Measurements from ENCODE around the gene TMEM8B.

TMEM8B gene

GRCh38 chr9:35856206-35856605 lies 27.2 kb downstream of the TMEM8B start:
- Histone ChIP-seq H3K27me3 (ENCODE audit: insufficient read depth, poor library complexity, severe bottlenecking) (peaks cover 18% of the 10 kb centered on the region), H3K27ac (replicated peaks) (no peak overlapping the region), H3K4me3 (replicated peaks; ENCODE audit: insufficient read depth, low read length) (no peak overlapping the region)
- DNase-seq (ENCODE audit: low read depth in 1 of 2, low spot score in 1 of 2) = no peak
- TF ChIP-seq, protein P1, sequence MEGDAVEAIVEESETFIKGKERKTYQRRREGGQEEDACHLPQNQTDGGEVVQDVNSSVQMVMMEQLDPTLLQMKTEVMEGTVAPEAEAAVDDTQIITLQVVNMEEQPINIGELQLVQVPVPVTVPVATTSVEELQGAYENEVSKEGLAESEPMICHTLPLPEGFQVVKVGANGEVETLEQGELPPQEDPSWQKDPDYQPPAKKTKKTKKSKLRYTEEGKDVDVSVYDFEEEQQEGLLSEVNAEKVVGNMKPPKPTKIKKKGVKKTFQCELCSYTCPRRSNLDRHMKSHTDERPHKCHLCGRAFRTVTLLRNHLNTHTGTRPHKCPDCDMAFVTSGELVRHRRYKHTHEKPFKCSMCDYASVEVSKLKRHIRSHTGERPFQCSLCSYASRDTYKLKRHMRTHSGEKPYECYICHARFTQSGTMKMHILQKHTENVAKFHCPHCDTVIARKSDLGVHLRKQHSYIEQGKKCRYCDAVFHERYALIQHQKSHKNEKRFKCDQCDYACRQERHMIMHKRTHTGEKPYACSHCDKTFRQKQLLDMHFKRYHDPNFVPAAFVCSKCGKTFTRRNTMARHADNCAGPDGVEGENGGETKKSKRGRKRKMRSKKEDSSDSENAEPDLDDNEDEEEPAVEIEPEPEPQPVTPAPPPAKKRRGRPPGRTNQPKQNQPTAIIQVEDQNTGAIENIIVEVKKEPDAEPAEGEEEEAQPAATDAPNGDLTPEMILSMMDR (IDR thresholded peaks at IDR 0.05; ENCODE audit: insufficient read depth, low read length) = no peak
- no peak for TF ChIP-seq POLR2AphosphoS5 (IDR thresholded peaks at IDR 0.05; ENCODE audit: low read depth)
- TF ChIP-seq, protein P2, sequence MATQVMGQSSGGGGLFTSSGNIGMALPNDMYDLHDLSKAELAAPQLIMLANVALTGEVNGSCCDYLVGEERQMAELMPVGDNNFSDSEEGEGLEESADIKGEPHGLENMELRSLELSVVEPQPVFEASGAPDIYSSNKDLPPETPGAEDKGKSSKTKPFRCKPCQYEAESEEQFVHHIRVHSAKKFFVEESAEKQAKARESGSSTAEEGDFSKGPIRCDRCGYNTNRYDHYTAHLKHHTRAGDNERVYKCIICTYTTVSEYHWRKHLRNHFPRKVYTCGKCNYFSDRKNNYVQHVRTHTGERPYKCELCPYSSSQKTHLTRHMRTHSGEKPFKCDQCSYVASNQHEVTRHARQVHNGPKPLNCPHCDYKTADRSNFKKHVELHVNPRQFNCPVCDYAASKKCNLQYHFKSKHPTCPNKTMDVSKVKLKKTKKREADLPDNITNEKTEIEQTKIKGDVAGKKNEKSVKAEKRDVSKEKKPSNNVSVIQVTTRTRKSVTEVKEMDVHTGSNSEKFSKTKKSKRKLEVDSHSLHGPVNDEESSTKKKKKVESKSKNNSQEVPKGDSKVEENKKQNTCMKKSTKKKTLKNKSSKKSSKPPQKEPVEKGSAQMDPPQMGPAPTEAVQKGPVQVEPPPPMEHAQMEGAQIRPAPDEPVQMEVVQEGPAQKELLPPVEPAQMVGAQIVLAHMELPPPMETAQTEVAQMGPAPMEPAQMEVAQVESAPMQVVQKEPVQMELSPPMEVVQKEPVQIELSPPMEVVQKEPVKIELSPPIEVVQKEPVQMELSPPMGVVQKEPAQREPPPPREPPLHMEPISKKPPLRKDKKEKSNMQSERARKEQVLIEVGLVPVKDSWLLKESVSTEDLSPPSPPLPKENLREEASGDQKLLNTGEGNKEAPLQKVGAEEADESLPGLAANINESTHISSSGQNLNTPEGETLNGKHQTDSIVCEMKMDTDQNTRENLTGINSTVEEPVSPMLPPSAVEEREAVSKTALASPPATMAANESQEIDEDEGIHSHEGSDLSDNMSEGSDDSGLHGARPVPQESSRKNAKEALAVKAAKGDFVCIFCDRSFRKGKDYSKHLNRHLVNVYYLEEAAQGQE (IDR thresholded peaks at IDR 0.05; ENCODE audit: insufficient replicate concordance, low read depth) = no peak
- TF ChIP-seq GABPA (IDR thresholded peaks at IDR 0.05; ENCODE audit: low read depth) = no peak
- TF ChIP-seq SPI1 (IDR thresholded peaks at IDR 0.05; ENCODE audit: borderline replicate concordance, low read depth) = no peak

DNA sequence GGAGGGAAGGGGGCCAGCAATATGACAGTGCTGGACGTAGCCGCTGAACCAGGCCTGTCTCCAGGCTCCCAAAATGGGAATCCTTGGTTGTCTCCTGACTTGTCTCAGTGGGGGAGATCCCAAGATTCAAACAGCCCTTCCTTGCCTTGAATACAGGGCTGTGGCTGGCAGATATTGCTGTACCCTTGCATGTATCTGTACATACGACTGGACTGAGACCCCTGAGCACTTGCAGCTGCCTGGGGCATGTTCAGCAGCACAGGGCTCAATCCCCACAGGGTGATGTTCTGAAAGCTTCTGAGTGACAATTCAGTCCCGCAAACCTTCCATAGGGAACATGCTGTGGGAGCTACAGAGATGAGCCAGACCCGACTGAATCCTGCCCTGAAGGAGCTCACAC lies 27.9 kb downstream of the TMEM8B start:
- no peak overlapping the region for H3K27ac ChIP-seq (replicated peaks)
- TF ChIP-seq GABPA (IDR thresholded peaks at IDR 0.05; ENCODE audit: low read depth) (no peak), POLR2AphosphoS5 (IDR thresholded peaks at IDR 0.05; ENCODE audit: low read depth) (no peak), SPI1 (IDR thresholded peaks at IDR 0.05; ENCODE audit: borderline replicate concordance, low read depth) (no peak)
- TF ChIP-seq, protein P2 (IDR thresholded peaks at IDR 0.05; ENCODE audit: insufficient replicate concordance, low read depth) = no peak
- TF ChIP-seq, protein P1 (IDR thresholded peaks at IDR 0.05; ENCODE audit: insufficient read depth, low read length) = no peak
- DNase-seq (ENCODE audit: low read depth in 1 of 2, low spot score in 1 of 2) = no peak

GRCh38 chr9:35858458-35858857 lies 29.4 kb downstream of the TMEM8B start:
- Histone ChIP-seq H3K27me3 (ENCODE audit: insufficient read depth, poor library complexity, severe bottlenecking) (peaks cover 12% of the 10 kb centered on the region), H3K4me3 (replicated peaks; ENCODE audit: insufficient read depth, low read length) (no peak overlapping the region), H3K27ac (replicated peaks) (no peak overlapping the region)
- no peak for DNase-seq (ENCODE audit: low read depth in 1 of 2, low spot score in 1 of 2)
- TF ChIP-seq, protein P2 (IDR thresholded peaks at IDR 0.05; ENCODE audit: insufficient replicate concordance, low read depth) = no peak
- TF ChIP-seq SPI1 (IDR thresholded peaks at IDR 0.05; ENCODE audit: borderline replicate concordance, low read depth) = no peak

More for the DNA sequence above, 27.9 kb downstream of the TMEM8B start:
- Histone ChIP-seq H3K27me3 (ENCODE audit: insufficient read depth, poor library complexity, severe bottlenecking) (peaks cover 16% of the 10 kb centered on the region), H3K4me3 (replicated peaks; ENCODE audit: insufficient read depth, low read length) (no peak overlapping the region)
